C4-2B (cell line): ENCODE data around the gene RCC1.

Experiments
- ZFX ChIP-seq: fragments of 450-650 bp; IDR thresholded peaks from 2 replicates; pipeline ENCODE4 v1.6.1; 2017
- TF ChIP-seq, protein P1 (sequence below): fragments of 450-650 bp; conservative IDR thresholded peaks from 2 replicates; pipeline ENCODE4 v1.5.1; 2017; ENCODE audit warnings: mild to moderate bottlenecking

DNA sequence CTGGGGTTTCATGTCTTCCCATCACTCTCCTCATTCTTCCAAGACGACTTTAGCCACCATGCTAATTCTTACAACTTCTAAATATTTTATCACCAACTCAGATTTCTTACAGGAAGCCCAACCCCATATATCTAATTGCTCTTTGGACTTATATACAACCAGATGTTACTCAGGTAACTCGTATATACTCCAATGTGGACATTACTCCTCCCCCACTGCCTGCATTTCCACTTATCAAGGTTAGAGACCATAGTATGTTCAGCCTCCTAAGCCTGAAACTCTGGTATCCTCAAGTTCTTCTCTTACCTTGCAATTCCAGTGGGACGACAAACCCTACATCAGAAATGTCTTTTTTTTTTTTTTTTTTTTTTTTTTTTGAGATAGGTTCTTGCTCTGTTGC lies 2.7 kb upstream of the RCC1 start:
- TF ChIP-seq, protein P1, sequence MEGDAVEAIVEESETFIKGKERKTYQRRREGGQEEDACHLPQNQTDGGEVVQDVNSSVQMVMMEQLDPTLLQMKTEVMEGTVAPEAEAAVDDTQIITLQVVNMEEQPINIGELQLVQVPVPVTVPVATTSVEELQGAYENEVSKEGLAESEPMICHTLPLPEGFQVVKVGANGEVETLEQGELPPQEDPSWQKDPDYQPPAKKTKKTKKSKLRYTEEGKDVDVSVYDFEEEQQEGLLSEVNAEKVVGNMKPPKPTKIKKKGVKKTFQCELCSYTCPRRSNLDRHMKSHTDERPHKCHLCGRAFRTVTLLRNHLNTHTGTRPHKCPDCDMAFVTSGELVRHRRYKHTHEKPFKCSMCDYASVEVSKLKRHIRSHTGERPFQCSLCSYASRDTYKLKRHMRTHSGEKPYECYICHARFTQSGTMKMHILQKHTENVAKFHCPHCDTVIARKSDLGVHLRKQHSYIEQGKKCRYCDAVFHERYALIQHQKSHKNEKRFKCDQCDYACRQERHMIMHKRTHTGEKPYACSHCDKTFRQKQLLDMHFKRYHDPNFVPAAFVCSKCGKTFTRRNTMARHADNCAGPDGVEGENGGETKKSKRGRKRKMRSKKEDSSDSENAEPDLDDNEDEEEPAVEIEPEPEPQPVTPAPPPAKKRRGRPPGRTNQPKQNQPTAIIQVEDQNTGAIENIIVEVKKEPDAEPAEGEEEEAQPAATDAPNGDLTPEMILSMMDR = no peak
- no peak for TF ChIP-seq ZFX
